ENCODE measurements around the gene RNF183.

DNA sequence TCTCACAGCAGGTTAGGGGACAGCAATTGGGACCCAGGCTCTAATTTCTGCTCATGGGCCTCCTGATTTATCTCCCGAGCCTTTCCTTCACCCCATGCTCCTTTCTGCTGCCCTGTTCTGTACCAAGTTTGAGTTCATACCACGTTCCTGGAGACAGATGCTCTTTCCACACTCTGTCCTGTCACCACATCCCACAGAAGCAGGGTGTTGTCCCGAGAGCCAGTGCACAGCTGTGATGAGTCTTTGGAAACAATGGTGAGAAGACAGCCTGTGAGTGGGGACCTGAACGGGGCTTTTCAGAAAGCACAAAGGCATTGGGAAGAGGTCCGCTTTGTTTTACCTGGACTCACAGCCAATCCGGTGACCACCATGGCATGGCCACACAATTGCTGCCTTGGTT lies 19.5 kb upstream of the RNF183 start:
- no peak for TF ChIP-seq EZH2 (IDR thresholded peaks at IDR 0.05; ENCODE audit: insufficient read depth, low read length)
- TF ChIP-seq, protein P1, sequence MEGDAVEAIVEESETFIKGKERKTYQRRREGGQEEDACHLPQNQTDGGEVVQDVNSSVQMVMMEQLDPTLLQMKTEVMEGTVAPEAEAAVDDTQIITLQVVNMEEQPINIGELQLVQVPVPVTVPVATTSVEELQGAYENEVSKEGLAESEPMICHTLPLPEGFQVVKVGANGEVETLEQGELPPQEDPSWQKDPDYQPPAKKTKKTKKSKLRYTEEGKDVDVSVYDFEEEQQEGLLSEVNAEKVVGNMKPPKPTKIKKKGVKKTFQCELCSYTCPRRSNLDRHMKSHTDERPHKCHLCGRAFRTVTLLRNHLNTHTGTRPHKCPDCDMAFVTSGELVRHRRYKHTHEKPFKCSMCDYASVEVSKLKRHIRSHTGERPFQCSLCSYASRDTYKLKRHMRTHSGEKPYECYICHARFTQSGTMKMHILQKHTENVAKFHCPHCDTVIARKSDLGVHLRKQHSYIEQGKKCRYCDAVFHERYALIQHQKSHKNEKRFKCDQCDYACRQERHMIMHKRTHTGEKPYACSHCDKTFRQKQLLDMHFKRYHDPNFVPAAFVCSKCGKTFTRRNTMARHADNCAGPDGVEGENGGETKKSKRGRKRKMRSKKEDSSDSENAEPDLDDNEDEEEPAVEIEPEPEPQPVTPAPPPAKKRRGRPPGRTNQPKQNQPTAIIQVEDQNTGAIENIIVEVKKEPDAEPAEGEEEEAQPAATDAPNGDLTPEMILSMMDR (IDR thresholded peaks at IDR 0.05; ENCODE audit: insufficient read depth, low read depth, low read length) = no peak

All from astrocyte (in vitro differentiated cells and primary cell).